Progenitor cell of endocrine pancreas (in vitro differentiated cells): ENCODE results near the gene CES2. TPM values are rescaled to one million over a fixed set of nuclear protein-coding genes. Genes with fewer than 3 reads are reported as not detected.

Experiments
- DNase-seq: peaks from one replicate; pipeline ENCODE4 v3.0.0; 2021; ENCODE audit warnings: low spot score; ENCODE audit not compliant: unreplicated experiment
- H3K27ac Mint-ChIP-seq: 2 replicates; pipeline ENCODE4 v1.8.0; 2021; ENCODE audit warnings: mild to moderate bottlenecking, moderate library complexity, mixed read lengths
- H3K27me3 Mint-ChIP-seq: 2 replicates; pipeline ENCODE4 v1.8.0; 2021; ENCODE audit warnings: mixed read lengths
- H3K36me3 Mint-ChIP-seq: 2 replicates; pipeline ENCODE4 v1.8.0; 2022; ENCODE audit warnings: mixed read lengths; ENCODE audit not compliant: insufficient read depth
- H3K4me1 Mint-ChIP-seq: 2 replicates; pipeline ENCODE4 v1.8.0; 2021; ENCODE audit warnings: low read depth, mixed read lengths
- H3K4me3 Mint-ChIP-seq: 2 replicates; pipeline ENCODE4 v1.8.0; 2021; ENCODE audit warnings: low read depth, mild to moderate bottlenecking, moderate library complexity, mixed read lengths
- H3K9me3 Mint-ChIP-seq: 2 replicates; pipeline ENCODE4 v1.8.0; 2021; ENCODE audit warnings: low read depth, mixed read lengths
- total RNA-seq: library from RNA; stranded (reverse); gene quantifications from 2 replicates; pipeline ENCODE4 v1.2.1, GENCODE V29; 2021
- TF ChIP-seq, protein P1 (sequence below): fragments of 200-600 bp; sonication (generic); IDR thresholded peaks from one replicate; pipeline ENCODE4 v1.5.0; 2021; ENCODE audit warnings: antibody characterized with exemption, mild to moderate bottlenecking; ENCODE audit not compliant: unreplicated experiment

Gene CES2
- total RNA-seq, 1 donor from 2014 or later = 43.9 TPM

DNA sequence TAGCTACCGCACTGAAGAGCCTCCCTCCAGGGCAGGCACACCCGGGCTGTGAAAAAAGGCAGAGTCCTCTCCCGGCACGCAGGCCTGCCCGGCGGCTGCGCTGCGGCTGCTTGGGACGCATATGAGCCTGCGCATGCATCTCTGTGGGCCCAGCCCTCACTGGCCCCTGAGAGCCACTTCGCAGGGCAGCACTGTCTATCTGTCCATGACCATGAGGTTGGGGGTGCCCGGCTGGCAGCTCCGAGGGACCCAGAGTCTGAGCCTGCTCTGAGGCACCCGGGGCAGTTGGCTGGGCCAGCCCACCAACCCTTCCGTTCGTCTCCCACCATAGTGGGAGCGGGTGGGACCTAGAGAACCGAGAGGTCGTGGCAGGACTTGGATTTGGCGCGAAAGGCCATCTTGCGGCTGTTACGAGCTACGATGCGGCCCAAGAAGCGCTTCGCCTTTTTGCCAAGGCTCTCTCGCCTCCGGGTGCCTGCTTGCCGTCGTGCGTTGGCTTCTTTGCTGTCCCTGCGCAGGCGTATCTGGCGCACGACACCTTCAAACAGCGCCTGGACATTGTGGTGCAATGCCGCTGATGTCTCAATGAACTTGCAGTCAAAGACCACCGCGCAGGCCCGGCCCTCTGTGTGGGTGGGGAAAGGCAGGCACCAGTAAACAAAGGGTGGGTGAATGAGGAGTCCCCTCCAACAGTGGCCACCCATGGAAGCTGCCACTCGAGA is 13.4 kb upstream of the CES2 start:
- Mint-ChIP-seq H3K4me3 (no peak overlapping the region), H3K27ac (no peak overlapping the region), H3K27me3 (peaks cover 58% of the 10 kb centered on the region), H3K9me3 (no peaks in the 10 kb centered on the region), H3K4me1 (peaks cover 2% of the 10 kb centered on the region), H3K36me3 (no peaks in the 10 kb centered on the region)
- TF ChIP-seq, protein P1, sequence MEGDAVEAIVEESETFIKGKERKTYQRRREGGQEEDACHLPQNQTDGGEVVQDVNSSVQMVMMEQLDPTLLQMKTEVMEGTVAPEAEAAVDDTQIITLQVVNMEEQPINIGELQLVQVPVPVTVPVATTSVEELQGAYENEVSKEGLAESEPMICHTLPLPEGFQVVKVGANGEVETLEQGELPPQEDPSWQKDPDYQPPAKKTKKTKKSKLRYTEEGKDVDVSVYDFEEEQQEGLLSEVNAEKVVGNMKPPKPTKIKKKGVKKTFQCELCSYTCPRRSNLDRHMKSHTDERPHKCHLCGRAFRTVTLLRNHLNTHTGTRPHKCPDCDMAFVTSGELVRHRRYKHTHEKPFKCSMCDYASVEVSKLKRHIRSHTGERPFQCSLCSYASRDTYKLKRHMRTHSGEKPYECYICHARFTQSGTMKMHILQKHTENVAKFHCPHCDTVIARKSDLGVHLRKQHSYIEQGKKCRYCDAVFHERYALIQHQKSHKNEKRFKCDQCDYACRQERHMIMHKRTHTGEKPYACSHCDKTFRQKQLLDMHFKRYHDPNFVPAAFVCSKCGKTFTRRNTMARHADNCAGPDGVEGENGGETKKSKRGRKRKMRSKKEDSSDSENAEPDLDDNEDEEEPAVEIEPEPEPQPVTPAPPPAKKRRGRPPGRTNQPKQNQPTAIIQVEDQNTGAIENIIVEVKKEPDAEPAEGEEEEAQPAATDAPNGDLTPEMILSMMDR = no peak
- no peak for DNase-seq

- no peak overlapping the region for H3K4me3 Mint-ChIP-seq
- no peaks in the 10 kb centered on the region for H3K9me3 Mint-ChIP-seq
- H3K27me3 Mint-ChIP-seq = peaks cover 67% of the 10 kb centered on the region
- no peaks in the 10 kb centered on the region for H3K36me3 Mint-ChIP-seq
- peaks cover 2% of the 10 kb centered on the region for H3K4me1 Mint-ChIP-seq
- no peak overlapping the region for H3K27ac Mint-ChIP-seq
- TF ChIP-seq, protein P1 = no peak
- DNase-seq = no peak
These were observed 12.0 kb upstream of the CES2 start for GRCh38 chr16:66923247-66923731.

- Mint-ChIP-seq H3K4me1 (peaks cover 2% of the 10 kb centered on the region), H3K27me3 (peaks cover 67% of the 10 kb centered on the region), H3K4me3 (no peak overlapping the region), H3K27ac (no peak overlapping the region), H3K36me3 (no peaks in the 10 kb centered on the region), H3K9me3 (no peaks in the 10 kb centered on the region)
- no peak for DNase-seq
- TF ChIP-seq, protein P1 = no peak
These were observed 11.4 kb upstream of the CES2 start for GRCh38 chr16:66923866-66924265.

DNA sequence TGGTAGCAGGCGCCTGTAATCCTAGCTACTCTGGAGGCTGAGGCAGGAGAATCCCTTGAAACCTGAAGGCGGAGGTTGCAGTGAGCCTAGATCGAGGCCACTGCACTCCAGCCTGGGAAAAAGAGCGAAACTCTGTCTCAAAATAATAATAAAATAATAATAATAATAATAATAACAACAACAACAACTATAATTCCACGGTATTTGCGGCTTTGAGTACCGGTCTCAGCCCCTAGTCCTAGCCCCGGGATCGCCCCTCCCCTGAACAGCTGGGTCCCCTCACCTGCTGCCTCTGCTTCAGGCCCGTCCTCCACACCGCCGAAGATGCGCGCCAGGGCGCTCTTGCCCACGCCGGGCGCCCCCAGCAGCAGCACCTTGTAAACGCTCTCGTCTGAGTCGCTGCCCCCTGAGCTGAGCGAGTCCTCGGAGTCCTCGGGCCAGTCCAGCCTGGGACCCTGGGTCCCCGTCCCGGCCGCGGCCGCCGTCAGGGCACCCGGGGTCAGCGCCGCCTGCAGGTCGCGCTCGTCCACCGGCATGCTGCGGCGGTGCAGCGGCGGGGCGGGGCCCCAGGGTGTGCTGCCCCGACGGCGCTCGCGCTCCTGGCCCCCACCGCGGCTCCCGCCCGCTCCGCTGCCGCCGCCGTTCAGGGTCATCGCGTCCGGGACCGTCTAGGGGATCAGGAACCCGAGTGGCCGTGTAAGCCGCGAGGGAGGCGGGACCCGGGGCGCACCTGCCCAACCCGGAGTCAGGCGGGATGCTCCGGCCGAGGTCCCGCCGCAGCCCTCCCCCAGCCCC is 10.6 kb upstream of the CES2 start:
- Mint-ChIP-seq H3K27ac (no peak overlapping the region), H3K27me3 (peaks cover 63% of the 10 kb centered on the region), H3K36me3 (no peaks in the 10 kb centered on the region), H3K9me3 (no peaks in the 10 kb centered on the region), H3K4me1 (no peaks in the 10 kb centered on the region), H3K4me3 (no peak overlapping the region)
- DNase-seq = peak; percentile 47
- TF ChIP-seq, protein P1 = peak; percentile 60

DNA sequence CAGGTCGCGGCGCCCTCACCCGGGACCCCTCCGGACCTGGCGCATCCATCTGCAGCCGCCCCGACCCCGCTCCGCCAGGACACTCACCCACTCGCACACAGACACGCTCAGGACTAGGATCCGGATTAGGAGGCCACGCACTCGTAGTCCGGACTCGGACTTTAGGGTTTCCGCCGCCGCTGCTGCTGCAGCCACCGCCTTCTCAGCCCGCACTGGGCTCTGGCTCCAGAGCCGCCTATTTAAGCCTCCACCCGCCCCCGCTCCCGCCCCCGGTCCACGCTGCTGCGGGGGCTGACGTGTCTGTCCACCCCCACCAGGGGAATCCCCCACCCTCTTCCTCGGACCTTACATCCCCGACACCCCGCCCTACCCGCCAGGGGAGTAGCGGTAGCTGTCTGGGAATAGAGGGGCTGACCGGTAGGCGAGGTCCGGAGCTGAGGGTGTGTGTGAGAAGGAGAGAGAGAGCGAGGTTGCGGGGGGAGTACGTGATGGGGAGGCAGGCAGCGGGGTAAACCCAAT is 9.9 kb upstream of the CES2 start, which contains the start of gene RRAD:
TSS of gene RRAD (minus strand) at position 214 of the 519 bp plus-strand sequence. CDS start 356 bp downstream, outside the sequence.
- no peak for DNase-seq
- H3K27me3 Mint-ChIP-seq = peaks cover 63% of the 10 kb centered on the region
- H3K4me3 Mint-ChIP-seq = peak within 1 kb of the TSS; percentile 41
- no peak within 1 kb of the TSS for H3K27ac Mint-ChIP-seq
- TF ChIP-seq, protein P1 = no peak
- H3K9me3 Mint-ChIP-seq = no peaks in the 10 kb centered on the region
- H3K4me1 Mint-ChIP-seq = no peaks in the 10 kb centered on the region
- H3K36me3 Mint-ChIP-seq = no peaks in the 10 kb centered on the region
